Activated CD4-positive, alpha-beta T cell treated with anti-CD3 and anti-CD28 coated beads, Interleukin-2, amount 50 U/mL, for 16 hours (primary cell): Measurements from ENCODE around the gene HOXA9.

Source experiments
- DNase-seq: peaks from one replicate; pipeline ENCODE4 v3.0.0-alpha.2; 2020

Gene HOXA9

DNA sequence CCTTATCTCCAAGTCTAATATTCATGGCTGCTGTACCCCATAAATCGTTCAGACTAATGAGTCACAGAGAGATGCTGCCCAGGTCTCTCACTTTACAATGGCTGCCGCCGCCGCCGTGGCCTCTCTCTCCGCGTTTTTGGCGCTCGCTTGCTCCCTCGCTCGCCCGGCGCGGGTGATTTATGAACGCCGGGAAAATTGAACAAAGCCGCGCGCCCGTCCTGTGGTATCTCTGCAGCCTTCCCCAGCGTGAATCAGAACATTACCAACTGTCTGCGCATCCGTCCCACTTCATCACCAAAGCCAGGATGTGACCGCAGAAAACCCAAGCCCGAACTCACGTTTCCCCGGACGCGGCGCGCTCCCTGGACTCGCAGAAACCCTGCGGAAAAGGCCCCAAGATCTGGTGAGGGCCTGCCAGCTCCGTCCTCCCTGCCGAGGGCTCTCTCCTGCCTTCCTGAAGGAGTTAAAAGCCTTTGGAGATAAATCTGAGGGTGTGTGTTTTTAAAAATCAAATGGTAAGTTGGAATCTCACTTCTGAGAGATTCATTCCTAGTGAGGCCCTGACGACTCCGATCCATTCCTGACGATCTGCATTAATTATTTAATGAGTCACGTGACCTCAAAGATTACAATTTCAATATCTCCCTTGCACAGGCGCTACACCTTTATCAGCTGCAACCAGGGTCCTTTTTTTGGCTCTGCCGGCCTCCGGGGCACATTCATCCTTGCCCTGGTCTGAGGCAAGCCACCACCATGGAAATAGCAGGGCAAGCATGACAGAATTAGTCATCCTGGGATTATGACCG is 41.0 kb downstream of the HOXA9 start:
- no peak for DNase-seq

- no peak for DNase-seq
Observed at GRCh38 chr7:27123477-27124053, 41.8 kb downstream of the HOXA9 start.

GRCh38 chr7:27123007-27123476 is 42.3 kb downstream of the HOXA9 start:
- DNase-seq, result no peak

DNA sequence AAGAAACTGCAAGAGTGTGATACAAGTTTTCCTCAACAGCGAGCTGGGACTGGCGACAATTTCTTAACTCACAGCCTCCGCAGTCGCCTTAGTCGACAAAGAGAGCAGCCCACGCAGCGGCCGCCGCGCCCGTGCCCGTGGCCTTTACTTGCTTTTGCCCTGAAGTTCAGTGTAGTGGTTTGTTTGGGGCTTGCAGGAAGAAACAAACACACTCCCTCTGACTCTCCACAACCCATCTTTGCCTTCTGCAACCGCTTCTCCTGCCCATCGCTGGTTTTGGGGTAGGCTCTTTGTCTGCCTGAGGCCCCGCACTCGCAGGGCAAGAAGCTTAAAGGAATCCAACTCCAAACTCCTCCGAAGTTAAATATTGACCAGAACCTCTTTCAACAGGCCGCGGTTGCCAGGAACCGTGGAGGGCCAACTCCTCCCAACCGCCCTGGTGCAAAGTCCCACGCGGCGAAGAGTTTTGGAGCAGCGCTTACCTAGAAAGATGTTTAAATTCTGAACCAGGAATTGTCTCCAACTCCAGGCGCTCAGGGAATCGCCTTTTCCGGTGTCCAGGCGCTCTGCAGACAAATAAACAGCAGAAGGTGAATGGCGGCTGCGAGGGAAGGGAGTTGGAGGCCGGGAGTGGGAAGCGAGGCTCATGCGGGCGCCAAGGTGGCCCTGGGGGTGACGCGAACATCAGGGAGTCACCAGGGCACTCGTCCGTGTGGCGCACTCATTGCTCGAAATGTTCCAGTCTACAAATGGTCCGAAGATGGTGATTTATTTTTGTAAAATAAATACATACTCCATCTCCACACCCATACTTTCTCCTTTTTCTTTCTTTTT is 43.0 kb downstream of the HOXA9 start:
- DNase-seq, result no peak

GRCh38 chr7:27121684-27122076 is 43.7 kb downstream of the HOXA9 start:
- DNase-seq, result no peak

- DNase-seq, result no peak
Observed at GRCh38 chr7:27119412-27119911, 45.9 kb downstream of the HOXA9 start.

GRCh38 chr7:27118580-27118979 is 46.8 kb downstream of the HOXA9 start:
- DNase-seq, result no peak

DNA sequence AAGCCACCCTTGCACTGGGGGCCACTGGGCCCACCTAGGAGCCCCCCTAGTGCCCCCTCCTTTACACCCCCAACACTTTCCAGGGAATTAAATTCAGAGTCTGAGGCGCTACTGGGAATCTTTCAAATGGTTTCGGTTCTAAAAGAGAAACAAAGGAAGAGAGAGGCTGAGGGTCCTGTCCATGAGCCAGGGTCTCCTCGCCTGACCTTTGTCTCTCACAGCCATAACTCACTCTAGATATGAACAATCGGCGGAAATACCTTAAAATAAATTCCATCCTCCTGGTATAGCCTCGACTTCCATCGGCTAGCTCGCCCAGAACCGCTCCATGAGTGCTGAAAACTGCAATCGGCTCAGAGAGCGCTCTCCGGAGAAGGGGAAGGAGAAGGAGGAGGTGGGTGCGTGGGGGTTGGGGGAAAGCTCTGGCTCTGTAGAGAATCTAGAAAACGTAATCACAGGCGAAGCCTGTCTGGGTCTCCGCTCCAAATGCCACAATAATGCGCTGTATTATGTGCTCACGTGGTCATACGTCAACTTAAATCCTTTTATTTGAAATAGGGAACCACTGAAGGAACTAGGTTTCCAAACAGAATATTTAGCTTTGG is 47.3 kb downstream of the HOXA9 start:
- no peak for DNase-seq

GRCh38 chr7:27116962-27117886 is 48.1 kb downstream of the HOXA9 start:
- DNase-seq, result no peak

- no peak for DNase-seq
Observed at GRCh38 chr7:27116031-27116961, 49.0 kb downstream of the HOXA9 start.

DNA sequence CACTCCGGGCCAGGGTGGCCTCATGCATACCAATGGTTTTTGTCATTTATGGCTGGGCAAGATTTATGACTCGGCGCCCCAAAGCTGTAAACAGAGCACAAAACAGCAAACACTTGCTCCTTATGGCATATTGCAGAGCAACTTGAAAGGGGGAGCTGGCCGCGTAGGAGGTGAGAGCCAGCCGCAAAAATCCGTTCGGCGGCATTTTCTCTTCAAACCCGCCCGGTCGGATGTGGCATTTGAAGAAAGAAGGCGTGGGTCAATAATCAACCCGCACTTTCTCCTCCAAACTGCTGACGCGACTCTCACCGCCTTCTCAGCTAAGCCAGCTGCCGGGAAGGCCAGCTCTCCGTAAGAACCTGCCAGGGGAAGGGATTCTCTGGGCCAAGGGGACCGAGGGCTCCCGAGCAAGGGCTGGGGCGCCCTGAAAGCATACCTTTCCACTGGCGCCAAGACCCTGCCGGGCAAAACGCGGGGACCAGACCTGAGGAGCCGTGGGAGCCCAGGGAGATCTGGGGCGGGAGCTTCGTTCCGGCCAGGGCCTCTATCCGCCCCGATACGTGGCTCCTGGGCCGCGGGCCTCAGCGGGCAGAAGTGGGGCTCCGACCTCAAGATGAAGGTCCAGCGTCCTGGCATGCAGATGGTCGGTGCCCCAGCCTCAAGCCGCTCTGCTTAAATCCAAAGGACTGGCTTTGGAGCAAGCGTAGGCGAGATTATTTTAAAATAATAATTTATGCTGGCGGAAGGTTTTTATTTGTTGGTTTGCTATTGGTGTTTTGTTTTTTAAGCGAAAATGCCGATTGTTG is 49.9 kb downstream of the HOXA9 start:
- DNase-seq, result no peak

DNA sequence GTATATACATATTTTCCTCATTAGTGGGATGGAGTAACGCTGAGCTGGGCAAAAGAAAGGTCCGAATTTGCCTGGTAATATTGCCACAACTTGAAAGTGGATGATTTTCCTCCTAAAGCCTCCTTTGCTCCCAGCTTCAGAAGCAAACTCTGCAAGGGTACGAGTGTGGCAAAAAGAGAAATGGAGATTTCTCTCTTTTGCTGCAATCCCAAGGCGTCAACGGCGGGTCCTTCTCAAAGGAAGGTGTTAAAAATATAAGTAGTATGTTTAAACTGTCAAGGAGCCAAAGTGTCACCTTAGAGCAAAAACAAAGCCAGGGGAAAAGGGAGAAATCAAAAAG is 50.5 kb downstream of the HOXA9 start:
- no peak for DNase-seq

- DNase-seq, result no peak
Observed at GRCh38 chr7:27113991-27114769, 51.2 kb downstream of the HOXA9 start.

- DNase-seq, result no peak
Observed at GRCh38 chr7:27112955-27113949, 52.1 kb downstream of the HOXA9 start.
